Measurements from ENCODE around the gene CXCR6. TPM values are rescaled to one million over a fixed set of nuclear protein-coding genes. Genes with fewer than 3 reads are reported as not detected.
A peak's percentile ranks its signal among the peaks of the same experiment; 100 is the strongest.

The CXCR6 gene
- total RNA-seq, 1 donor from 2014 or later = 15.2 TPM

DNA sequence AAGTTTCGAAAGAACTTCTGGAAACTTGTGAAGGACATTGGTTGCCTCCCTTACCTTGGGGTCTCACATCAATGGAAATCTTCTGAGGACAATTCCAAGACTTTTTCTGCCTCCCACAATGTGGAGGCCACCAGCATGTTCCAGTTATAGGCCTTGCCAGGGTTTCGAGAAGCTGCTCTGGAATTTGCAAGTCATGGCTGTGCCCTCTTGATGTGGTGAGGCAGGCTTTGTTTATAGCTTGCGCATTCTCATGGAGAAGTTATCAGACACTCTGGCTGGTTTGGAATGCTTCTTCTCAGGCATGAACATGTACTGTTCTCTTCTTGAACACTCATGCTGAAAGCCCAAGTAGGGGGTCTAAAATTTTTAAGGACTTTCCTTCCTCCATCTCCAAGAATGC, 4.1 kb downstream of the CXCR6 start:
- Mint-ChIP-seq H3K36me3 (ENCODE audit: low read depth) (peaks cover 81% of the 10 kb centered on the region), H3K4me3 (peak overlapping the region; percentile 34), H3K27ac (peak overlapping the region; percentile 70), H3K4me1 (peaks cover 86% of the 10 kb centered on the region), H3K9me3 (peaks cover 5% of the 10 kb centered on the region), H3K27me3 (no peaks in the 10 kb centered on the region)
- no peak for DNase-seq
- intact Hi-C loops (cut with micrococcal nuclease) = no loop called here

DNA sequence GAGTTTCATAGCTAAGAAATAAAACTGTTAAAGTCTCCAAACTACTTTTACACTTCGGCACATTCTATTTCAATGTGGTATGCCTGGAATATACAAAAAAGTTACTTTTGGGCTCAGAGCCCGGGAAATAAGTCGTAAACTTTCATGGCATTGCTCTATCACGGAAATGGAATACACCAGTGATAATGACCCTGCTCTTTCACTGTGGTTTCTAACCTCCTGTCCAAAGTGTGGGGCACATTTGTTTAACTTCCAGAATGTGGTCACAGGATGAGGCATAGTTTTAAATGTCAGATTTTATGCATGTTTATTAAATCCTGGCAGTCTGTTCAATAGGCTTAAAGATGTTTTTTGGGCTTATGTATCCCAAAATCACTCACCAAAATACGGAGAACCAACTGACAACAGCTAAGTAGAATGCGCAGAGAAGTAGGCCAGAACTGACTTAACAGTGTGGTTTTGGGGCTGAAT, 5.1 kb downstream of the CXCR6 start:
- H3K4me3 Mint-ChIP-seq = peak overlapping the region; percentile 51
- H3K4me1 Mint-ChIP-seq = peaks cover 83% of the 10 kb centered on the region
- intact Hi-C loops (cut with micrococcal nuclease) = no loop called here
- no peak for DNase-seq
- peaks cover 85% of the 10 kb centered on the region for H3K36me3 Mint-ChIP-seq (ENCODE audit: low read depth)
- peak overlapping the region; percentile 87 for H3K27ac Mint-ChIP-seq
- H3K9me3 Mint-ChIP-seq = peaks cover 5% of the 10 kb centered on the region
- no peaks in the 10 kb centered on the region for H3K27me3 Mint-ChIP-seq

DNA sequence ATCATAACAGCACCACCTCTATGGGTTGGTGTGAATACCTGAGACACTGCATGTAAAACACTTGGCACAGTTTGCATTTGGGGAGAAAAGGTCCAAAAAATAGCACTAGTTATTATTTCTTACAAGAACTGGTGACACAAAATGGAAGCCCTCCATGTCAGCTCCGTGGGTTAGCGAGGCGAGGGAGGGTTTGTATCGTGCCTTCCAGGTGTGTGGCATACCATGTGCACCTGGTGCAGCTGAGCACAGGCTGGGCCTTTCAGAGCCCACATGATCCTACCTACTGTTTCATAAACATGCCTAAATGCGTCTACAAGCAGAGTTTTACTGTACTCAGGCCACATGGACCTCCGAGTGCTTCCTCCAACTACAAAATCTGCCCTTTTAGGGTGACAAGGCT, 5.6 kb downstream of the CXCR6 start:
- DNase-seq = no peak
- Mint-ChIP-seq H3K9me3 (peaks cover 5% of the 10 kb centered on the region), H3K4me1 (peaks cover 83% of the 10 kb centered on the region), H3K4me3 (peak overlapping the region; percentile 51), H3K27me3 (no peaks in the 10 kb centered on the region), H3K36me3 (ENCODE audit: low read depth) (peaks cover 87% of the 10 kb centered on the region), H3K27ac (peak overlapping the region; percentile 87)
- intact Hi-C loops (cut with micrococcal nuclease) = no loop called here

DNA sequence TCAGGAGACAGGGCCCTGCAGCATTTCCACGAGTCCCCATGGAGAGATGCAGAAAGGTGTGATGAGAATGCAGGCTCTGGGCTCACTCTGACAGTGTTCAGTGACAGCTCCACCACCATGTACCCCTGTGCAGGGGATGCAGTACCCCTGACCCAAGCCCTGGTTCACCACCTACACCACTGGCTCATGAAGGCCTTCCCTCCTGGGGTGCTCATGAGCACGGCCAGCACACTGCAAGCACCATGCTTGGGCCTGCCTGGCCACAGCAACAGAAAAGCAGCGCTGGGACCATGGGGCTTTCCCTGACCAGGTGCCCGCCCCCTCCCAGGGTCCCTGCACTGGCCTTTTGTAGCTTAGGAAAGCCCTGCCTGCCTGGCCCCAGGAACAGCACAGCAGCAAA, 6.2 kb downstream of the CXCR6 start:
- DNase-seq = no peak
- peaks cover 5% of the 10 kb centered on the region for H3K9me3 Mint-ChIP-seq
- intact Hi-C loops (cut with micrococcal nuclease) = no loop called here
- H3K4me1 Mint-ChIP-seq = peaks cover 85% of the 10 kb centered on the region
- peaks cover 91% of the 10 kb centered on the region for H3K36me3 Mint-ChIP-seq (ENCODE audit: low read depth)
- no peaks in the 10 kb centered on the region for H3K27me3 Mint-ChIP-seq
- no peak overlapping the region for H3K4me3 Mint-ChIP-seq
- peak overlapping the region; percentile 87 for H3K27ac Mint-ChIP-seq

DNA sequence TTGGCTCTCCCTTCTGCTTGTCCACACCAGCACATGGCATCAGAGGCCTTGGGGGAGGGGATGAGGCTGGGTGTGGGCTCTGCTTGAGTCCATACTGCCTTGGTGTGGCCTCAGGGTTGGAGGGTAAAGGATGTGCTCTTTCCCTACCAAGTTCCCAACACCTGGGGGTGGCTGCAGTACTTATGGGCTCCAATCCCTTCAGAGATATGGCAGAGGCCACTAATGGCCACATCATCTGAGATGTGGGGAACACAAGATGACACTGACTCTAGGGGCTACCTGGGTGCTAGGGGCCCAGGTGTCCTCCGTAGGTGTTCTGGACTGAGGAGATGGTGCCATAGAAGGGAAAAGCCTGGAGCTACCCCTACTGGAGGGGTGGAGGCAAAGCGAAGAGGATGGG, 6.9 kb downstream of the CXCR6 start:
- peaks cover 79% of the 10 kb centered on the region for H3K4me1 Mint-ChIP-seq
- DNase-seq = no peak
- intact Hi-C loops (cut with micrococcal nuclease) = loop anchor here (1.0 to 2.0 kb wide), 2 partner anchors 14 to 43 kb away; no protein-coding TSS in a partner anchor
- H3K9me3 Mint-ChIP-seq = peaks cover 5% of the 10 kb centered on the region
- peak overlapping the region; percentile 87 for H3K27ac Mint-ChIP-seq
- H3K4me3 Mint-ChIP-seq = peak overlapping the region; percentile 19
- no peaks in the 10 kb centered on the region for H3K27me3 Mint-ChIP-seq
- H3K36me3 Mint-ChIP-seq (ENCODE audit: low read depth) = peaks cover 92% of the 10 kb centered on the region

DNA sequence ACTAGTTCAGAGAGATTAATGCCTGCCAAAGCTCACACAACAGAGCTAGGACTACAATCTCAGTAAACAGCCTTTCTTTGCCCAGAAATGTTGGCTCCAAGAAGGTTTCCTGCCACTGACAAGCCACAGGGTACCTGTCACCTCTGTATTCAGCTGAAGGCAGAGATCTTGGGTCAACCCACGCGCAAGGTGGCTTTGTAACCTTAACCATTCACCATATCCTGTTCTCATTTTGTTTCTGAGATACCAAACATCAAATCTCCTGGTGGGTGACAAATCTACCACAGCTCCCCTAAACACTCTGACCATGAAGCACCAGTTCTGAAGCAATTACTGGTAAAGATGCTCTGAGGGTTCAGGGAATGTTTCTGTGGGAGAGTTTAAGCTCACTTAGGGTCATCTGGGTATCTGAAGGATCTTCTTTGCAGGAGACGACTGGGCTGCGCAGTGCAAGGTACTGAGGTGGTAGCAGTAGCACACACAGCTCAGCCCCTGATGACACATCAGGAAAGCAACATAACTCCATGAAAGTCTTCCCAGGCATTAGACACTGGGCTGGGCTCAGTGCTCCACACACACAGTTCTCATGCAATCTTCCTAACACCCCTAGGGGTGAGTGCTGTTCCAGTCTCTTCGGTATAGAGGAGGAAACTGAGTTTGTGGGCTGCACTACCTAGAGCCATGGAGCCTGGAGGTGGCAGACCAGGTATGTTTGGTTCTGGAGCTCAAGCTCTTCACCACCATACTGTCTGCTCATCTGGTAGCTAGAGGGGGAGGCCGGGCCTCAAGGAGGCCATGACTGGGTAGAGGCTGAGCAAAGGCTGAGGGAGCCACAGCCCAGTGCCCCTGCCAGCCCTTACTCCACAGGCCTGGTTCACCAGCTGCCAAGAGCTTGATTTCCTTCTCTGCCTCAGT, 7.7 kb downstream of the CXCR6 start:
- intact Hi-C loops (cut with micrococcal nuclease) = loop anchor here (1.0 to 2.0 kb wide), 2 partner anchors 13 to 42 kb away; no protein-coding TSS in a partner anchor
- Mint-ChIP-seq H3K4me3 (peak overlapping the region; percentile 45), H3K4me1 (peaks cover 75% of the 10 kb centered on the region)

DNA sequence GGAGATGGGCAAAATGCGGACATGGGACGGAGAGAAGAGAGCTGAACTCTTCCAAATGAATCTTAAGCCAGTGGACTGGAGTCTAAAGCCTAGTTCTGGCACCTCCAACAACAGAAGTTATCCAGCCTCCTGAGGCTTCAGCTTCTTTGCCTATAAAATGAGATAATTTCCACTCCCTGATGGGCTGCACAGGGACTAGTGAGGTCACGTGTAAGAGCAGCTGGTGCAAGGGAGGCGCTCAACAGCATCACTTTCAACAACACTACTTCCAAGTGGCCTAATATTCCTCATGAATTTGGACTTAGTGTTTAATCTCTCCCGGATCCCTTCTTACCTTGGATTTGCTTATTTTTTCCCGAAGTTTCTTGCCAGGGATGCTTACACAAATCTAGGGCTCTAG, 8.7 kb downstream of the CXCR6 start:
- Mint-ChIP-seq H3K27ac (peak overlapping the region; percentile 87), H3K4me1 (peaks cover 67% of the 10 kb centered on the region), H3K4me3 (no peak overlapping the region)

More for the DNA sequence above, 7.7 kb downstream of the CXCR6 start:
- Mint-ChIP-seq H3K27me3 (no peaks in the 10 kb centered on the region), H3K36me3 (ENCODE audit: low read depth) (peaks cover 86% of the 10 kb centered on the region), H3K27ac (peak overlapping the region; percentile 87), H3K9me3 (peaks cover 5% of the 10 kb centered on the region)
- peak; percentile 87 for DNase-seq

DNA sequence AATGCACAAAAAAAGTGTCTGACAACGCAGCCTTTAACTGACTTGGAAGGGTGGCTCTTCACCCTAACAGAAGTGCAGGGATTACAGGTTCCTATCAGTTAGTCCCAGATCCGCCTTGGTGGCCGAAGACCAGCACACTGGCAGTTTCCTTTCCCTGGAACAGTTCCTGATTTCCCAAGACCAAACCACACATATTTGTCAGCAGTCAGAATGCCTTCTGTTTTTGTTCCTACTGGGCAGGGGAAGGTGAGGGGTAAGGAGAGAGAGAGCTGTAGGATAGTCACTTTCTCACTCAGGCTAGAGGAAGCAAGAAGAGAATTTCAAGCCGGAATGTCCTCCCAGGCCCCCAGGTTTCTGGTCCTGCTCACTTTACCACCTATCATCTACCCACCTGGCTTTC, 9.2 kb downstream of the CXCR6 start:
- no peaks in the 10 kb centered on the region for H3K27me3 Mint-ChIP-seq
- H3K9me3 Mint-ChIP-seq = no peaks in the 10 kb centered on the region
- no peak overlapping the region for H3K4me3 Mint-ChIP-seq
- peaks cover 63% of the 10 kb centered on the region for H3K4me1 Mint-ChIP-seq
- H3K27ac Mint-ChIP-seq = no peak overlapping the region
- DNase-seq = no peak
- intact Hi-C loops (cut with micrococcal nuclease) = no loop called here
- peaks cover 83% of the 10 kb centered on the region for H3K36me3 Mint-ChIP-seq (ENCODE audit: low read depth)

More for the DNA sequence above, 8.7 kb downstream of the CXCR6 start:
- DNase-seq = no peak
- Mint-ChIP-seq H3K27me3 (no peaks in the 10 kb centered on the region), H3K36me3 (ENCODE audit: low read depth) (peaks cover 83% of the 10 kb centered on the region), H3K9me3 (no peaks in the 10 kb centered on the region)
- intact Hi-C loops (cut with micrococcal nuclease) = loop anchor here (2.0 kb wide), 1 partner anchor 41 kb away; no protein-coding TSS in a partner anchor

DNA sequence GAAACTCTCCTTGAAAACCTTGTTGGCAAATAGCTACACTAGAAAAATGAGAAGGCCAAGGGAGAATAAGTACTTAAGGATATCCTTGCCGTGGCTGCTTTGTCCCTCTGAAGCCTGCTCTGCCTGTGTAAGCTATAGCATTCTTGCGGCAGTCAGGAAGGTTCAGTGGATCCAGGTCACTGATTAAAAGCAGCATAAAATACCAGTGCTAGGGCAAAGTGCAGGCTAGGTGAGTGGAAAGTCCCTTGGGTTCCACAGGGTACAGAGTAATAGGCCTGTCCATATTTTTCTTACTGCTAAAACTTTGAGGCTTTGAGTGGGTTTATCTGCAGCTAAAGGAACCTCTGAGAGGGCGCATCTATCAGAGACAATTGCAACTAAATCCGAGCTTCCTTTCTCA, 10.3 kb downstream of the CXCR6 start:
- no peak for DNase-seq
- Mint-ChIP-seq H3K36me3 (ENCODE audit: low read depth) (peaks cover 84% of the 10 kb centered on the region), H3K27me3 (no peaks in the 10 kb centered on the region), H3K9me3 (no peaks in the 10 kb centered on the region), H3K4me1 (peaks cover 55% of the 10 kb centered on the region), H3K27ac (no peak overlapping the region), H3K4me3 (no peak overlapping the region)
- intact Hi-C loops (cut with micrococcal nuclease) = no loop called here

DNA sequence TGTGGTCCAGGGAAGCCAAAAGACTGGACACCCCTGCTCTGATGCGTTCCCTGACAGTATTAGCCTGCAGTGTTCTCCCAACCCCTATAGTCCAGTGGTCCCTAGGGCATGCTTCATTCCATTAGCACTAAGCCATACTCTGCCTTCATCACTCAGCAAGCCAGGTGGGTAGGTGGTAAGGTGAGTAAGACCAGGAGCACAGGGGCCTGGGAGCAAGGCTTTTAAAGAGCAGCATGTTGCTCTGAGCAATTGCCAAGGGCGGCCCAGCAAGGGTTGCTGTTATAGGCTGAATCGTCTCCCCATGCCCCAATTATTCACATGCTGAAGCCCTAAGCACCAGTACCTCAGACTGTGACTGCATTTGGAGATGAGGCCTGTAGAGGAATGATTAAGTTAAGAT, 11.0 kb downstream of the CXCR6 start:
- peaks cover 53% of the 10 kb centered on the region for H3K4me1 Mint-ChIP-seq
- H3K36me3 Mint-ChIP-seq (ENCODE audit: low read depth) = peaks cover 84% of the 10 kb centered on the region
- H3K4me3 Mint-ChIP-seq = no peak overlapping the region
- no peak overlapping the region for H3K27ac Mint-ChIP-seq
- DNase-seq = no peak
- no peaks in the 10 kb centered on the region for H3K27me3 Mint-ChIP-seq
- intact Hi-C loops (cut with micrococcal nuclease) = no loop called here
- H3K9me3 Mint-ChIP-seq = no peaks in the 10 kb centered on the region

DNA sequence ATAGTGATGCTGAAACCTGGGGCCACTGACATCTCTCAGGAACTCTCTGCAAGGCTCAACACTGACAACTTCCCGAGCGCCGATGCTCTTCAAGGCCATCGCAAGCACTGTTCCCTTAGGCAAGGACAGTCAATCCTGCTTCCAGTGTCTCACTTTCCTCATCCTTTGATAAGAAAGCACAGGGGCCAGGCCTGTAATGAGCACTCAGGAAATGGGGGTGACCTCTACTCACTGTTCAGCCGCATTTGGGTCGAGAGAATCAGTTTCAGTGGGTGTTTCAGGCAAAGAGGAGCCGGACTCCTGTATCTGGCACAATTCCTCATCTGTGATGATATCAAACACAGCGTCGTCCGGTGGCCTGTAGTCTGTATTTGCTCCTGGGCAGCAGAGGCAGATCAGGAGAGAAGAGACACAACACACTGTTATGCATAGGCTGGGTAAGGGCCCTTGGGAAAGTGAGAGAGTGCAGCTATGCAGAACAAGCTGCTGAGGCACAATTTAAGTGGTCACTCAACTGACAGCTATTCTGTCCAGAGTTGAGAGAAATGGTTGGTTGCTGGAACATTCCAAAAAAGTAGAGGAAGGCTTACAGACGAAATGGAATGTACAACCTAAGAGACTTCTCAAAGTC, 11.9 kb downstream of the CXCR6 start:
- no peaks in the 10 kb centered on the region for H3K27me3 Mint-ChIP-seq
- H3K9me3 Mint-ChIP-seq = no peaks in the 10 kb centered on the region
- no peak overlapping the region for H3K27ac Mint-ChIP-seq
- peaks cover 47% of the 10 kb centered on the region for H3K4me1 Mint-ChIP-seq
- intact Hi-C loops (cut with micrococcal nuclease) = no loop called here
- no peak overlapping the region for H3K4me3 Mint-ChIP-seq
- H3K36me3 Mint-ChIP-seq (ENCODE audit: low read depth) = peaks cover 85% of the 10 kb centered on the region
- DNase-seq = no peak

DNA sequence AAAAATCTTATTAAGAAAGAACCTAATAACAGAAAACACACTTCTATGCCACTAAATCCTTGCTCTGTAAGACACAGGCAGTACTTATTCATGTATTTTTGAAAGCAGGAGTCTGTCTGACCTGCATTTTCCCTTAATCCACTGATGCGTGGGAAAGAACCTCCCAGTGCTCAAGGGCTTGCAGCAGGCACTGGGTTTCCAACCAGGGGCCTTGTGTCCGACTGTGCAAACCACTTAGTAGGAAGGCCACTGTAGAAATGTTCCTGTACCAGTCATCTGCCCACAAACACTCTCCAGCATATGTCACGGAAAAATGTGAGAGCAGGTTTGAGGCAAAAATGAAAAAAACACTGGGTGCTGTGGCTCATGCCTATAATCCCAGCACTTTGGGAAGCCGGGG, 12.4 kb downstream of the CXCR6 start:
- intact Hi-C loops (cut with micrococcal nuclease) = no loop called here
- H3K27me3 Mint-ChIP-seq = no peaks in the 10 kb centered on the region
- no peak overlapping the region for H3K27ac Mint-ChIP-seq
- peaks cover 43% of the 10 kb centered on the region for H3K4me1 Mint-ChIP-seq
- no peaks in the 10 kb centered on the region for H3K9me3 Mint-ChIP-seq
- DNase-seq = no peak
- no peak overlapping the region for H3K4me3 Mint-ChIP-seq
- peaks cover 90% of the 10 kb centered on the region for H3K36me3 Mint-ChIP-seq (ENCODE audit: low read depth)

DNA sequence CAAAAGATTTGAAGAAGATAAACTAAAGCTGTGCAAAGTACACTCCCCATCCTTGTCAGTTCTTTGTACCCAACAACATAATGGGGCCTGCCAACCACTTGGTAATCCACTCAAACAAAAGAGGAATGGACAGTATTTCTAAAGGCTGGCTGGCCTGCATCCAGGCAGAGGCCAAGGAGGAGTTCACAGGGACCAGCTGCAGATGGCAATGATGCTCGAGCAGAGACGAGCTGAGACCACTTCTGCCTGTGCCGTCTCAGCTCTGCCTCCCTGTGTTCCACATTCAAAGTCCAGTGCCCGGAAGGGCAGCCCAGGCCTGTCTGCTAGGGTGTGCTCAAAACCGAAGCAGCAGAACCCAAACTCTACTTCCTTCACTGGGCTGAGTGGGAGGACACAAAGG, 14.3 kb downstream of the CXCR6 start:
- H3K36me3 Mint-ChIP-seq (ENCODE audit: low read depth) = peaks cover 90% of the 10 kb centered on the region
- H3K27ac Mint-ChIP-seq = no peak overlapping the region

DNA sequence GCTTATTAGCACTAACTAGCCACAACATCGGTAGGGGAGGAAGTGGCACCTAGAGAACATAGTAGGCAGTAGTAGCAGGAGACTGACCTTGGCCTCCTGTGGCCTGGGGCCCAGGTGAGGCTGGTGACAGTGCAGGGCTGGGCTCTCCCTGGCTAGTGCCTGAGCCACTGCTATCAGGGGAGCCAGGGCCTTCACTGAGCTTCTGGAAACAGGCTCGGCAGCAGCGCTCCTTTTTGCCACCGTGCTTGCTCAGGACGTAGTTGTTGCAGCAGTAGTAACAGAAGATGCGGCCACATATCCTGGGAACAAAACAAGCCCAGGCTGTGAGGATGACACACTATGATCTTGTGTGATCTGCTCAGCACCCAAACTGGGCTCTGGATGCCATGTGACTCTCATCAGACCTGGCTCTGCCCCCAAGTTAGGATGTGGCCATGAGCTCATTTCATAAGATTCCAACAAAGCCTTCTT, 15.1 kb downstream of the CXCR6 start:
- Mint-ChIP-seq H3K27me3 (no peaks in the 10 kb centered on the region), H3K27ac (no peak overlapping the region), H3K4me3 (no peak overlapping the region), H3K36me3 (ENCODE audit: low read depth) (peaks cover 91% of the 10 kb centered on the region), H3K4me1 (peaks cover 43% of the 10 kb centered on the region), H3K9me3 (no peaks in the 10 kb centered on the region)
- DNase-seq = no peak
- intact Hi-C loops (cut with micrococcal nuclease) = no loop called here

More for the DNA sequence above, 14.3 kb downstream of the CXCR6 start:
- H3K4me3 Mint-ChIP-seq = no peak overlapping the region
- intact Hi-C loops (cut with micrococcal nuclease) = no loop called here
- no peak for DNase-seq
- H3K27me3 Mint-ChIP-seq = no peaks in the 10 kb centered on the region
- H3K4me1 Mint-ChIP-seq = peaks cover 42% of the 10 kb centered on the region
- H3K9me3 Mint-ChIP-seq = no peaks in the 10 kb centered on the region

Measured in activated CD4-positive, alpha-beta T cell treated with anti-CD3 and anti-CD28 coated beads, Interleukin-2, amount 10 ng/mL, durations not matched to agents 24 days and 14 days (primary cell).